ENCODE data around the gene CCNY. TPM values are rescaled to one million over a fixed set of nuclear protein-coding genes. Genes with fewer than 3 reads are reported as not detected.
A peak's percentile ranks its signal among the peaks of the same experiment; 100 is the strongest.

Gene CCNY
- total RNA-seq, 2 experiments from 2014 or later, result 42.2 to 48.8 TPM

DNA sequence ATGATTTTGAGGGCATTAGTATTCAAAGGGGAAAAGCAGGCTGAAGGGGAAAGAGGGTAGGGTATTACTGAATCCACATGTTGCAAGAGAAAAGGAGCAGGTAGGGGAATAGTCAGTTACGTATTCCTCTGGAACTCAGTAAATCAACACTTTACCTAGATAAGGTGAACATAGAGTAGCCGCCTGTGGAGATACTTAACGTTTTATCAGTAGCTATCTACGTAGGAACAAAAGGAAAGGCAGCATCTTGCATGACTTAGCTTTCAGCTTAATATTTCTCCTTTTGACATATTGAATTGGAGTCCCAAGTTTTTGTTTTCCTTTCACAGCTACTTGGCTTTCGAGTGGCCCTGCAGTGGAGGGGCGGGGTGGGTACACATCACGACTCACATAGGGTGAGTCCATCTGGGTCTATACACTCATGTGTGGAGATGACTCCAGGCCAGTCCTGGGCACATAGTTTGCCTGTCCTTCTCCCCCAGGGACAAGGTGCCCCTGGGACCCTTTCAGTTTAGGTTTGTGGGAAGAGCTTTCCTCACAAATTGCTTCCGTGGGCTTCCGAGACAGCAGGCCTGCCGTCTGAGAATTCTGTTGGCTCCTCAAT is 48.1 kb downstream of the CCNY start:
- Mint-ChIP-seq H3K36me3 (ENCODE audit: low read depth) (peaks cover 11% of the 10 kb centered on the region), H3K4me1 (ENCODE audit: low read depth) (peaks cover 56% of the 10 kb centered on the region), H3K4me3 (no peak overlapping the region), H3K27me3 (no peaks in the 10 kb centered on the region), H3K9me3 (peaks cover 9% of the 10 kb centered on the region), H3K27ac (no peak overlapping the region)
- intact Hi-C loops (cut with micrococcal nuclease), result no loop called here
- ChIA-PET POLR2A (interaction anchor here (0.9 kb wide), 1 partner anchor 57 kb away, joined by 3 read pairs; no protein-coding TSS in a partner anchor), CTCF (no interaction called here)
- DNase-seq (no peak), ATAC-seq (no peak)
- TF ChIP-seq, protein P1, sequence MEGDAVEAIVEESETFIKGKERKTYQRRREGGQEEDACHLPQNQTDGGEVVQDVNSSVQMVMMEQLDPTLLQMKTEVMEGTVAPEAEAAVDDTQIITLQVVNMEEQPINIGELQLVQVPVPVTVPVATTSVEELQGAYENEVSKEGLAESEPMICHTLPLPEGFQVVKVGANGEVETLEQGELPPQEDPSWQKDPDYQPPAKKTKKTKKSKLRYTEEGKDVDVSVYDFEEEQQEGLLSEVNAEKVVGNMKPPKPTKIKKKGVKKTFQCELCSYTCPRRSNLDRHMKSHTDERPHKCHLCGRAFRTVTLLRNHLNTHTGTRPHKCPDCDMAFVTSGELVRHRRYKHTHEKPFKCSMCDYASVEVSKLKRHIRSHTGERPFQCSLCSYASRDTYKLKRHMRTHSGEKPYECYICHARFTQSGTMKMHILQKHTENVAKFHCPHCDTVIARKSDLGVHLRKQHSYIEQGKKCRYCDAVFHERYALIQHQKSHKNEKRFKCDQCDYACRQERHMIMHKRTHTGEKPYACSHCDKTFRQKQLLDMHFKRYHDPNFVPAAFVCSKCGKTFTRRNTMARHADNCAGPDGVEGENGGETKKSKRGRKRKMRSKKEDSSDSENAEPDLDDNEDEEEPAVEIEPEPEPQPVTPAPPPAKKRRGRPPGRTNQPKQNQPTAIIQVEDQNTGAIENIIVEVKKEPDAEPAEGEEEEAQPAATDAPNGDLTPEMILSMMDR (IDR thresholded peaks at IDR 0.05), result no peak

DNA sequence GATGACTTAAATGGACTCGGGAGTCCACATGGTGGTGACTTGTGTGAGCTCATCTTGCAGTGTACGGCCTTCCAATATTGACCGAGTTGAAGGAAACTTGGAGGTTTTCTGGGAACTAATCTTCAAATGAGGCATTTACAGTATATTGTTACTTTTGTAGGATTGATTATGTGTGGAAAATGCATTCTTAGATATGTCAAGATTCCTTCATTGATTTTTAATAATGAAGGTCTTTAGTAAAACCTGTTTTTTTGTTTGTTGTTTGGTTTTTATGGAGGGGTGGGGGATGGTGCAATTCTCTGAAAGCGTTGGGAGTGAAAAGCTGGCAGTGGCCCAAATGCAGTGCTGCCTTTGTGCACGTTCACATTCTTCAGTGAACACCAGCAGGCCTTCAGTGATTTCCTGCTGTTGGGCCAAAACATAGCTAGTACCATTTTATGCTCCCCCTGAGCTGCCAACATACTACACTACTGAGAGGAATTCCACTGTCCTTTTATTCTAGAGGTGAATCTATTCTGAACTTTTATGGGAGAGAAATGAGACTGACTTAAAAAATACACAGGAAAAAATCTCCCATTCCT is 50.4 kb downstream of the CCNY start:
- no peaks in the 10 kb centered on the region for H3K27me3 Mint-ChIP-seq
- intact Hi-C loops (cut with micrococcal nuclease), result no loop called here
- peak overlapping the region; percentile 52 for H3K27ac Mint-ChIP-seq
- no peak for ATAC-seq
- no peak overlapping the region for H3K4me3 Mint-ChIP-seq
- TF ChIP-seq, protein P1 (IDR thresholded peaks at IDR 0.05), result no peak
- H3K4me1 Mint-ChIP-seq (ENCODE audit: low read depth), result peaks cover 45% of the 10 kb centered on the region
- CTCF ChIA-PET, result interaction anchor here (1.1 to 1.3 kb wide), 2 partner anchors 15 to 177 kb away, joined by 3 read pairs; no protein-coding TSS in a partner anchor
- POLR2A ChIA-PET, result interaction anchor here (0.5 to 1.1 kb wide), 3 partner anchors 24 to 115 kb away, joined by 3 to 5 read pairs (median 3); no protein-coding TSS in a partner anchor
- H3K36me3 Mint-ChIP-seq (ENCODE audit: low read depth), result peaks cover 27% of the 10 kb centered on the region
- peaks cover 27% of the 10 kb centered on the region for H3K9me3 Mint-ChIP-seq
- no peak for DNase-seq

DNA sequence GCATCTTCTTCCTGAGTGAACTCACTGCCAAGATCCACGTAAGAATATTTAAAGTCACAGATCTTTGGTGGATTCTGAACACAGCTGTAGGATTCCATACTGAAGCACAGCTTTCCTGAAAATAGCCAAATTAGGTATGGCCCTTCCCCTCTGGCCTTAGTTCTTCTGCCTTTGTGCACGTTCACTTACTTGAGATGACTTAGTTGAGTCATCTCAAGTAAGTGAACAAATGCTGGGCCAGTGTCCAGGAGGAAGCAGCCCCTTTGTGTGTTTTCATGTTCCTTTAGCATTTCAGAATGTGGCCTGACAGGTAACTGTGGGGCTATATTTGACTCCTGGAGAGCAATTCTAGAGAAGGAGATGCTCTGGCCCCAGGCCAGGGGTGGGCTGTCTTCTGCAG is 51.5 kb downstream of the CCNY start:
- no peaks in the 10 kb centered on the region for H3K27me3 Mint-ChIP-seq
- peaks cover 50% of the 10 kb centered on the region for H3K4me1 Mint-ChIP-seq (ENCODE audit: low read depth)
- ChIA-PET CTCF (interaction anchor here (1.1 kb wide), 1 partner anchor 176 kb away, joined by 3 read pairs; no protein-coding TSS in a partner anchor), POLR2A (no interaction called here)
- DNase-seq (no peak), ATAC-seq (no peak)
- TF ChIP-seq, protein P1 (IDR thresholded peaks at IDR 0.05), result no peak
- H3K4me3 Mint-ChIP-seq, result no peak overlapping the region
- H3K36me3 Mint-ChIP-seq (ENCODE audit: low read depth), result peaks cover 28% of the 10 kb centered on the region
- intact Hi-C loops (cut with micrococcal nuclease), result no loop called here
- no peak overlapping the region for H3K27ac Mint-ChIP-seq
- peaks cover 28% of the 10 kb centered on the region for H3K9me3 Mint-ChIP-seq

DNA sequence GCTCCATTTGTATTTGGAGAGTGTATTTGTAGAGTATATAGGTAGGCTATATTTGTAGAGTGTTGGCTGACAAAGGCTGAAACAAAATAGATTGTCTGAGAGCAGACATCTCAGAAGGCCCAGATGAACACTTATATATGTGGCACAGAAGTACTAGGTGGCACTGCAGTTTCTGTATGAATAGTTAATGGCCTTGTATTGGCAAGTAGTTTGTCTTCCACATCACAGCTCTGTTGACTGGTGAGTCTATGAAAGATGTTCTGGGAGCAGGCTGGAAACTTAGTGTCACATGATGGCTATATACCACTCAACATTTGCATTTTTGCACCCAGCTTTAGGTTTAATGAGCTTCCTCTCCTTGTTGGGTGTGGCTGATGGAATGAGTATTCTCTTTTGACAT is 51.9 kb downstream of the CCNY start:
- peaks cover 54% of the 10 kb centered on the region for H3K4me1 Mint-ChIP-seq (ENCODE audit: low read depth)
- intact Hi-C loops (cut with micrococcal nuclease), result no loop called here
- no peak overlapping the region for H3K4me3 Mint-ChIP-seq
- DNase-seq (no peak), ATAC-seq (peak; percentile 37)
- TF ChIP-seq, protein P1 (IDR thresholded peaks at IDR 0.05), result no peak
- ChIA-PET CTCF (no interaction called here), POLR2A (no interaction called here)
- H3K36me3 Mint-ChIP-seq (ENCODE audit: low read depth), result peaks cover 28% of the 10 kb centered on the region
- H3K27me3 Mint-ChIP-seq, result no peaks in the 10 kb centered on the region
- no peak overlapping the region for H3K27ac Mint-ChIP-seq
- H3K9me3 Mint-ChIP-seq, result peaks cover 28% of the 10 kb centered on the region

DNA sequence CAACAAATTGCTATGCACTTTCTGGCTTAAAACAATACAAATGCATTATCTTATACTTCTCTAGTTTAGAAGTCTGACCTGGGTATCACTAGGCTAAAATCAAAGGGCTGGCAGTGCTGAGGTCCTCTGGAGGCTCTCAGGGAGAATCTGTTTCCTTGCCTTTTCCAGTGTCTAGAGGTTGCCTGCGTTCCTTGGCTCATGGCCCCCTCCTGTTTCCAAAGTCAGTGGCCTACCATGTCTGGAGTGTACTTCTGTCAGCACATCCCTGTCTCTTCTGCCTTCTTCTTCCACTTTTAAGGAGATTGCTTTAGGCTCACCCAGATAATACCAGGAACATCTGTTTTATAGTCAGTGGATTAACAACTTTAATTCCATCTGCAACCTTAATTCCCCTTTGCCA is 52.4 kb downstream of the CCNY start:
- intact Hi-C loops (cut with micrococcal nuclease), result no loop called here
- TF ChIP-seq, protein P1 (IDR thresholded peaks at IDR 0.05), result no peak
- no peak for DNase-seq
- no peak for ATAC-seq
- H3K4me3 Mint-ChIP-seq, result no peak overlapping the region
- POLR2A ChIA-PET, result no interaction called here
- peaks cover 28% of the 10 kb centered on the region for H3K9me3 Mint-ChIP-seq
- peaks cover 57% of the 10 kb centered on the region for H3K4me1 Mint-ChIP-seq (ENCODE audit: low read depth)
- CTCF ChIA-PET, result no interaction called here
- no peak overlapping the region for H3K27ac Mint-ChIP-seq
- H3K27me3 Mint-ChIP-seq, result no peaks in the 10 kb centered on the region
- peaks cover 28% of the 10 kb centered on the region for H3K36me3 Mint-ChIP-seq (ENCODE audit: low read depth)

All from activated CD8-positive, alpha-beta T cell treated with anti-CD3 and anti-CD28 coated beads for 36 hours (primary cell).